GM13977 (cell line): ENCODE data around the gene ARSG.

Source experiments
- DNase-seq: peaks from one replicate; pipeline ENCODE4 v3.0.0; 2012; ENCODE audit warnings: low spot score
- CTCF ChIP-seq: IDR thresholded peaks from 2 replicates; pipeline ENCODE4 v1.5.1; 2012; ENCODE audit warnings: mild to moderate bottlenecking, control low read depth; ENCODE audit not compliant: insufficient read depth; ENCODE audit errors: extremely low read depth, missing control alignments
- in situ Hi-C: fragments of 300-500 bp; cut with MboI; formaldehyde crosslinking; loops from one replicate; pipeline ENCODE4 v1.12.0; 2022; ENCODE audit warnings: low sequenced_read_pairs, low pct_unique_long_range_greater_than_20kb, mixed read lengths, inconsistent platforms; ENCODE audit not compliant: unreplicated experiment

Gene ARSG

GRCh38 chr17:68460146-68460545, 168.9 kb downstream of the ARSG start:
- no peak for DNase-seq
- in situ Hi-C loops, result loop anchor here (25.0 kb wide), 1 partner anchor 298 kb away; no protein-coding TSS in a partner anchor
- TF ChIP-seq CTCF, result no peak

- in situ Hi-C loops, result loop anchor here (25.0 kb wide), 1 partner anchor 298 kb away; no protein-coding TSS in a partner anchor
- DNase-seq, result no peak
- no peak for TF ChIP-seq CTCF
These were observed 169.4 kb downstream of the ARSG start for GRCh38 chr17:68460715-68461114.

GRCh38 chr17:68461122-68461539, 169.8 kb downstream of the ARSG start:
- in situ Hi-C loops, result loop anchor here (25.0 kb wide), 1 partner anchor 299 kb away; no protein-coding TSS in a partner anchor
- TF ChIP-seq CTCF, result no peak
- DNase-seq, result no peak

- in situ Hi-C loops, result loop anchor here (25.0 kb wide), 1 partner anchor 299 kb away; no protein-coding TSS in a partner anchor
- no peak for TF ChIP-seq CTCF
- DNase-seq, result no peak
These were observed 170.3 kb downstream of the ARSG start for GRCh38 chr17:68461589-68461988.

GRCh38 chr17:68462381-68463210, 171.3 kb downstream of the ARSG start:
- in situ Hi-C loops, result loop anchor here (25.0 kb wide), 1 partner anchor 300 kb away; no protein-coding TSS in a partner anchor
- peak; percentile 64 for TF ChIP-seq CTCF
- DNase-seq, result peak; percentile 54

- no peak for DNase-seq
- in situ Hi-C loops, result loop anchor here (25.0 kb wide), 1 partner anchor 301 kb away; no protein-coding TSS in a partner anchor
- TF ChIP-seq CTCF, result no peak
These were observed 172.1 kb downstream of the ARSG start for GRCh38 chr17:68463211-68464019.
